Inflammatory macrophage treated with lipopolysaccharide for 4 hours (primary cell): ENCODE measurements around the gene EEFSEC.

Source experiments
- DNase-seq: peaks from one replicate; pipeline ENCODE4 v3.0.0-alpha.2; 2020

The EEFSEC gene

GRCh38 chr3:128221328-128221727 is 68.0 kb downstream of the EEFSEC start:
- no peak for DNase-seq

DNA sequence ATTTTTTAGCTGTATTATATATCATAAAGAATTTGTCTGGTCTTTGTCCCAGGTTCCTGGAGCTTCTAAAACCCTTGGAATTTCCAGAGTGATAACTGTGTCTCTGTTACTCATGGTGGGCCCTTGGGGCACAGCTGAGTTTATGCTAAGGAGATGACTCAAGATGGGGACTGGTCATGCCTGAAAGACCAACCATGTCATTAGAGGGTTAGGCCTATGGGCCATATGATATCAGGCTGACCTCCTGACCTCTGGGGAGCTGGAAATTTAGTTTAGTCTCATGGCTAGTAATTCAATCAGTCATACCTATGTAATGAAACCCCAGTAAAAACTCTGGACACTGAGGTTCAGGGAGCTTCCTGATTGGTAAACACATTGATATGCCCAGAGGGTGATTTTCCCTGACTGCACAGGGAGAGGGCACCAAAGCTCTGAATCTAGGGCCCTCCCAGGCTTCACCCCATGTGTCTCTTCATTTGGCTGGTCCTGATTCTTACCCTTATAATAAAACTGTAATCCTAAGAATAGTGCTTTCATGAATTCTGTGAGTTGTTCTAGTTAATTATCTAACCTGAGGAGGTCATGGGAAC is 69.6 kb downstream of the EEFSEC start:
- no peak for DNase-seq

DNA sequence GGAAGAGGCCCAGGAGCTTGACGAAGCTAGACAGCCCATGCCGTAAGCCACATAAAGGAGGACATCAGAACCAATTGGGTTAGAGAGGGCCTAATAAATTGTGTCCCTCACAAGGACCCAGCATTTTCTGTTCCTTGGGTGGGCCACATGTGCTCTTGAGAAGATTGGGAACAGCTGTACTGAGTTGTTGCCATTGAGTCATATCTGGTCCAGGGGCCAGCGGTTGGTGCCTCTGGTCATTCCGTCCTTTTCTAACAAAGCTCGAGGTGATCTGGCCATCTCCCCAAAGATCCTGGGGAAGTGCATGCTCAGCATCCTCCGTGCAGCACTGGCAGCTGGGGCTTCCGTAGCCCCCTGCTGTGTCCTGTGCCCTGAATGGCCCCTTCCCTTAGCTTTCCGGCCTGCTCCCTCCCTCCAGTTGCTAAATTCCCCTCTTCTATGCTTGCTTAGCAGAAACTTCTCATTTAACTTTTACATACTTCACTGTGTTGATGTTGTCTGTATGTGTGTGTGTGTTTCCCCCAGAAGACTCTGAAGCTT is 73.0 kb downstream of the EEFSEC start:
- no peak for DNase-seq

GRCh38 chr3:128226795-128227395 is 73.6 kb downstream of the EEFSEC start:
- peak; percentile 40 for DNase-seq

DNA sequence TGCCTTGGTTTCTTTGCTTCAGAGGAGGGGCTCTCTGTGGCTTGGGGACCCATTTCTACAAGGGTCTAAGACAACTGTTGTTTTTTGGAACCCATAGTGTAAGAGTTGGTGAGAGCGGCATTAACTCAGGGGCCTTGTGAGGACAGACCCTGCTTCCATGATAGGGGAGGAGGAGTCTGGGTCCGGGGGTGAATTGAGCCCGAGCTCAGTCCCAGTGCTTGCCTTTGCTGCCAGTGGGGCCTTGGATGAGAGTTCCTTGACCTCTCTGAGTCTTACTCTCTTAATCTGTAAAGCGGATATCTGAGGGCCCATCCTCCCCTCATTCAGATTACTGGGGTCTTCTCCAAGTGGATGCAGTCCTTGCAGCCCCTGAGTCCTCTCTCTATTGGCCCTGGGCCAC is 74.2 kb downstream of the EEFSEC start:
- DNase-seq: no peak

DNA sequence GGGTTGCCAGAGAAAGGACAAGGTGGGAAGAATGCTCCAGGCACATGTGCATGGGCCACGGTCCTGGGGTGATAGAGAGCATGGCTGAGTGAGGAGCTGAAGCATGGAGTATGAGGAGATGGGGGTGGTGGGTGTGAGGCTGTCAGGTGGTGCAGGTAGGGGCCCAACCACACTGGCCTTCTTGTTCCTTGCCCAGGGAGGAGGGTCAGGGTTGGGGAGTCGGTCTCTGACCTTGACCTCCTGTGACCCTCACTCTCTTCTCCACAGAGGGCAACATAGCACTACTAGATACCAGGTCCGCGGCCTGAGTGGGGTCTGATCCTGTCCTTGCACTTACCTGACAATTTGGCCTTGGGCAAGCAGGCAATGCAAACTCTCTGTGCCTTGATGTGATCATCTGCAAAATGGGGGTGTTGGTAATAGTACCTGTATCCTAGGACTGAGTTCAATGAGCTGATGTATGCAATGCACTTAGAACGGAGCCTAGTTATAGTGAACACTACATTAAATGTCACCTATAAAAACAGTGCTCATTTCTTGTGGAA is 75.2 kb downstream of the EEFSEC start:
- no peak for DNase-seq

GRCh38 chr3:128229106-128229857 is 76.0 kb downstream of the EEFSEC start:
- DNase-seq: no peak

DNA sequence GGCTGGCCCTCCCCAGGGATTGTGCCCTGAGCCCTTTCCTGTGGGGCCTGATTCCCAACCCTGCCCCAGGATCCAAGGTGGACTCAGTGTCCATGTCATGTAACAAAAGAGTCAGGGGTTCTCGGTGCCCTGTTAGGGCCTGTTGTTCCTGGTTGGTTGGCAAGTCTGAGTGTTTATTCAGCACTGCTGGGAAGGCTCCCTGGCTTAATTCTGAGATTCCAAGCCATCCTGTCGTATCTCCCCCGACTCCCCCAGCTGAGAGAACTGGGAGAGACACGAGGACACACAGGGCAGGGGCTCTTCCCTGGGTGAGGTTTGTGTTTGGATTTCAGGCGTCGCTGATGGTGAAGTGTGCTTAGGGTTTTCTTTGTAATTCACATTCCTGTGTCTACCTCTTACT is 78.3 kb downstream of the EEFSEC start:
- DNase-seq: no peak

- no peak for DNase-seq
These were observed 79.3 kb downstream of the EEFSEC start for GRCh38 chr3:128232376-128233178.

GRCh38 chr3:128235207-128235926 is 82.1 kb downstream of the EEFSEC start:
- DNase-seq: peak; percentile 30

DNA sequence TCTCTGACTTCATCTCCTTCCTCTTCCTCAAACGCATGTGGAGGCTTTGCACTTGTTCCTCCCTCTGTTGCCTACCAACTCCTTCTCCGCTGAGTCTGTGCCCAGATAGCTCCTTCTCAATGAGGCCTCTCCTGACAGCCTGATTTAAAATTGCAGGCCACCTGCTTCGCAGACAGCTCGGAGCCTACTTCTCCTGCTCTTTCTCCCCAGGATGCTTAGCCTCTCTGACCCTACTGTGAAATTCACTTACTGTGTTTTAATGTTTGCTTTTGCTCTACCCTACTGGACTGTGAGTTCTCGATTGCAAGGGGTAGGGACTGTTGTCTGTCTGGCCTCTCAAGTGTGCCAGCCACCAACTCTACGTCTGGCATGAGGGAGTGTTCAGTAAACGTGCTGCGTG is 83.4 kb downstream of the EEFSEC start:
- DNase-seq: peak; percentile 38

- no peak for DNase-seq
These were observed 84.3 kb downstream of the EEFSEC start for GRCh38 chr3:128237348-128238183.

- DNase-seq: no peak
These were observed 84.9 kb downstream of the EEFSEC start for GRCh38 chr3:128238184-128238489.

GRCh38 chr3:128239304-128239703 is 86.0 kb downstream of the EEFSEC start:
- DNase-seq: no peak

GRCh38 chr3:128240232-128240631 is 87.0 kb downstream of the EEFSEC start:
- DNase-seq: peak; percentile 5

DNA sequence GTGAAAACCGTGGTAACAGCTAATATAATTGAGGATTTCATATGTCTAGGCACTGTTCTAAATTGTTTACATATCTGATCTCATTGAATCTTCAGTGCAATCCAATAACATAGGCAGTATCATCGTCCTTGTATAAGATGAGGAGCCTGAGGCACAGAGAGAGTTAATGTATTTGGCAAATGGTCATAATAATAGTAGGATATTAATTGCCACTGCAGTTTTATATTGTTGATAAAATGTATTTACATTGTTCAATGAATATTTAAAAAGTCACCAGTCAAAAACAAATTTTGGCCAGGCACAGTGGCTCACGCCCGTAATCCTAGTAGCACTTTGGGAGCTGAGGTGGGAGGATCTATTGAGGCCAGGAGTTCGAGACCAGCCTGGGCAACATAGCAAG is 88.5 kb downstream of the EEFSEC start:
- DNase-seq: no peak

GRCh38 chr3:128242818-128243601 is 89.7 kb downstream of the EEFSEC start:
- peak; percentile 97 for DNase-seq

DNA sequence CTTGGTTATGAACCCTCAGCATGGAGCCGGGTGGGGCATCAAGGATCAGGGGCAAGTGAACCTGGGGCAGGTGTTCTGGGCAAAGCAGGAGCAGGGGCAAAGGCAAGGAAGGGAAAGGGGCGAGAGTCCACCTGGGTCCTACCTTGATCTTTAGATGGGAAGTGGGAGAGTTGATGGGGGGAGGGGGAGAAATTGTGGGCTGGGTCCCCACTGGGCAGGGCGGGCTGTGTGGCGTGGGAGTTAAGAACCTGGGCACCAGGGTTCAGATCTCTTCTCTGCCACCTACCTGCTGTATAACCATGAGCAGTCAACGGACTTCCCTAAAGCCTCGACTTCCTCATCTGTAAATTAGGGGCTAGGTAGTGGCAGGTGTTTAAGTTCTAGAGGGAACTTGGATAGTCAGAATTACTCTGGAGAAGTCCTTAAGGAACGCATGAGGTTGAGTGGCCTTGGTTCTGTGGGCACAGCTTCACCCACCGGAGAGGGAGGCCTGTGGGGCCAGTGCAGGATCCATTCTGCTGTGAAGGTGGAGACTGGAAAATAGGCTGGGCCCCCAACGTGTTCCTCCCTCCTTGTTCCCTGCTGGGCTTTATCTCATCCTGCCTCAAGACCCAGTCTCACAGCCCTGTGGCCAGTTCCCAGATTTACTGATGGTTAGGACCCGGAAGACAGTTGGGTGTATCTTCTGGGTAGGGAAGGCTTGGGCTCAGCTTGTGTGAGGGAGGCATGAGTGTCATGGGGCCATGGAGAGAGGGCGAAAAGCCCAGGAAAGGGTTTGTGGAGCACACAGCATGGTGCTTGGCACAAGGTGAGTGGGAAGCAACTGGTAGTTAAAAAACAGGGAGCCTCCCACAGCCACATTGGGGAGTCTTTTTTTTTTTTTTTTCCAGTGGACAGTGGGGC is 90.6 kb downstream of the EEFSEC start:
- DNase-seq: no peak

DNA sequence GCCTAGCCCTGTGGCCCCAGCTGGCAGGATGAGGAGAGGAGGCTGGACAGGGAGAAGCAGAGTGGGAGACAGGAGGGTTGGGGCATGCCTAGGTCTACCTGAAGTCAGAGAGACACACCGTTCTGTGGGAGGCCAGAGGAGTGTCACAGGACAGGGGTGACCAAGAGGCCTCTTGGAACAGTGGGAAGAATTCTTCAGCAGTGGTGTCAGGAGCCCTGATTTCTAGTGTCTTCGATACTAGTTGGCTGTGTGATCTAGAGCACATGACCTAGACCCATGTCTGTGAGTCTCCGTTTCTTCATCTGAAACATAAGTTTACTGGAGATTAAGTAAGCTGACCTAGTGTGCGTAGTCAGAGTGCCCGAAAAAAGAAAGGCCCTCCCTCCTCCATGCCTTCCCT is 92.2 kb downstream of the EEFSEC start:
- DNase-seq: no peak
